BLaER1 (cell line): Measurements from ENCODE around the gene WDR64.

Source experiments
- H3K27ac ChIP-seq: shearing (Covaris generic); formaldehyde crosslinking; 2 replicates; pipeline ENCODE4 v1.8.1; 2022
- H3K27me3 ChIP-seq: shearing (Covaris generic); formaldehyde crosslinking; 2 replicates; pipeline ENCODE4 v1.8.1; 2022
- H3K36me3 ChIP-seq: shearing (Covaris generic); formaldehyde crosslinking; 2 replicates; pipeline ENCODE4 v1.8.1; 2022
- H3K4me1 ChIP-seq: shearing (Covaris generic); formaldehyde crosslinking; 2 replicates; pipeline ENCODE4 v1.8.1; 2022
- H3K4me2 ChIP-seq: shearing (Covaris generic); formaldehyde crosslinking; 2 replicates; pipeline ENCODE4 v1.8.1; 2022
- H3K4me3 ChIP-seq: shearing (Covaris generic); formaldehyde crosslinking; 2 replicates; pipeline ENCODE4 v1.8.1; 2022
- H3K9ac ChIP-seq: shearing (Covaris generic); formaldehyde crosslinking; 2 replicates; pipeline ENCODE4 v1.8.1; 2022
- H3K9me3 ChIP-seq: shearing (Covaris generic); formaldehyde crosslinking; 2 replicates; pipeline ENCODE4 v1.8.1; 2022
- H4K20me1 ChIP-seq: shearing (Covaris generic); formaldehyde crosslinking; 2 replicates; pipeline ENCODE4 v1.8.1; 2022
- Cebpa-rat ChIP-seq: shearing (Covaris generic); IDR thresholded peaks from 2 replicates; pipeline ENCODE4 v1.8.1; 2022

Gene WDR64

GRCh38 chr1:241808265-241808664 is 156.2 kb downstream of the WDR64 start:
- no peaks in the 10 kb centered on the region for H3K36me3 ChIP-seq
- H3K27ac ChIP-seq: no peak overlapping the region
- no peaks in the 10 kb centered on the region for H3K9me3 ChIP-seq
- no peak overlapping the region for H3K9ac ChIP-seq
- H3K4me1 ChIP-seq: no peaks in the 10 kb centered on the region
- no peak overlapping the region for H3K4me2 ChIP-seq
- H3K4me3 ChIP-seq: no peak overlapping the region
- no peaks in the 10 kb centered on the region for H3K27me3 ChIP-seq
- H4K20me1 ChIP-seq: no peaks in the 10 kb centered on the region
- no peak for TF ChIP-seq Cebpa-rat

DNA sequence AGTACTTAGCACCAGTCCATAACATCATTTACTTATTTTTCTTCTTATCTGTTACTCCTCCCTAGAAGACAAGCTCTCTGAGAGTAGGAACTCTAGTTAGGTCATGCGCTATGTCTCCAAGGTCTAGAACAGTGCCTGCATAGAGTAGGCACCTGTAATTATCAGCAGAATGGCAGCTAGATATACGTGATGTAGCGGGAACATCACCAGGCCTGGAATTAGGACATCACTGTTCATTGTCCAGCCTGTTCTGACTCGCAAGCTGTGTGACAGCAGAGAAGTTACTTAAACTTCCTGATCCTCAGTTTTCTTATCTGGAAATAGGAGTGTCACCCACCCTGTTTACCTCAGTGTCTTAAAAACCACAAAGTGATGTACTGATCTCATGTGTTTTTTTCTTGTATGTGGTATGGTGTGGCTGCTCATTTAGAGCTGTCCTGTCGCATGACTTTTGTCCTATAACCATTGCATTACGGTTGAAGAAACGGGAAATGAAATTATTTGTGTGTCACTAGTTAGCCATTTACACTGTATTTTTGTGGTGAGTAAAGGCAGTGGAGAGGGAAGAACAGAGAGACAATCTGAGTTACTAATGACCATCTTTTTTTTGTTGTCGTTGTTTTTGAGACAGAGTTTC is 158.8 kb downstream of the WDR64 start:
- Histone ChIP-seq H3K9ac (no peak overlapping the region), H3K4me2 (no peak overlapping the region), H3K4me1 (no peaks in the 10 kb centered on the region), H3K27me3 (no peaks in the 10 kb centered on the region), H3K36me3 (no peaks in the 10 kb centered on the region), H3K9me3 (no peaks in the 10 kb centered on the region), H3K27ac (no peak overlapping the region), H4K20me1 (no peaks in the 10 kb centered on the region), H3K4me3 (no peak overlapping the region)
- no peak for TF ChIP-seq Cebpa-rat

GRCh38 chr1:241813768-241814320 is 161.8 kb downstream of the WDR64 start:
- H3K36me3 ChIP-seq: no peaks in the 10 kb centered on the region
- H3K4me1 ChIP-seq: no peaks in the 10 kb centered on the region
- H4K20me1 ChIP-seq: no peaks in the 10 kb centered on the region
- no peaks in the 10 kb centered on the region for H3K9me3 ChIP-seq
- no peak overlapping the region for H3K4me3 ChIP-seq
- no peak overlapping the region for H3K4me2 ChIP-seq
- no peaks in the 10 kb centered on the region for H3K27me3 ChIP-seq
- no peak for TF ChIP-seq Cebpa-rat
- H3K9ac ChIP-seq: no peak overlapping the region
- no peak overlapping the region for H3K27ac ChIP-seq

DNA sequence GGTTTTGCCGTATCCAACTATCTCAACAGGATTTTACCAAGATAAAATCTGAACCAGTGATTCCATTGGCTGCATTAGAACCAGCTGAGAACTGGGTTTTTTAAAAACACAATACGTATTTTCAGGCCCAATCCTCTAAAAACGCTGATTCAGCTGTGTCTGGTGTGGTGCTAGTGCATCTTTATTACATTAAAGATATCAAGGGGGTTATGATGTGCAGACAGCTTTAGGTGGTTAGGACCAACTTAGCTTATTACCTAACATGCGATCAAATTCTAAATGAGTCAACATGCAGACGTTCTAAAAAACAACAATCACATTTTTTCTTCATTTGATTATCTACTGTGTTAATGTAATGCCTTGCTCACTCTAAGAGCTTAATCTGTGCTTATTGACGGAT is 163.9 kb downstream of the WDR64 start:
- H4K20me1 ChIP-seq: no peaks in the 10 kb centered on the region
- no peaks in the 10 kb centered on the region for H3K36me3 ChIP-seq
- no peak overlapping the region for H3K9ac ChIP-seq
- H3K4me3 ChIP-seq: no peak overlapping the region
- no peaks in the 10 kb centered on the region for H3K27me3 ChIP-seq
- no peak overlapping the region for H3K4me2 ChIP-seq
- no peaks in the 10 kb centered on the region for H3K9me3 ChIP-seq
- no peaks in the 10 kb centered on the region for H3K4me1 ChIP-seq
- TF ChIP-seq Cebpa-rat: no peak
- H3K27ac ChIP-seq: no peak overlapping the region

DNA sequence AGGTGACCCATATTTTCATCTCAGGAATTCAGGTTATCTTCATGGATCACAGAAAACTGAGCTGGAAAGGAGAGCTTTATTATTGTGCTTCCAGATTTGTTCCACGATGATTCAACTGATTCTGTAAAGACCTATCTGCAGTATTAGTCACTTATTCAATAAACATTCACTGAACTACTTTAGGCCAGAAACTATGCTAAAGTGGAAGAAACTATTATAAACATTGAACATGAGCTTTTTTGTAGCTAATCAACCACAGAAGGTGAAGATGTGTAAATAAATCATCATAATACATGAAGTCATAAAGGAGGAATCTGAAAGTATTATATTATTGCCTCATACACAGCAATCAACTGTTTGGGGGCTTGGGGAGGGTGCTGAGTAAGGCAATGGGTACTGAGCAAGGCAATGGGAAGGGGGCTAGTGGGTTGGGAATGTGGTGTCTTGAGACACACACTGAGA is 165.3 kb downstream of the WDR64 start:
- no peak overlapping the region for H3K27ac ChIP-seq
- H3K9me3 ChIP-seq: no peaks in the 10 kb centered on the region
- H3K36me3 ChIP-seq: no peaks in the 10 kb centered on the region
- H3K4me1 ChIP-seq: no peaks in the 10 kb centered on the region
- H3K27me3 ChIP-seq: no peaks in the 10 kb centered on the region
- no peak overlapping the region for H3K9ac ChIP-seq
- no peak overlapping the region for H3K4me2 ChIP-seq
- no peaks in the 10 kb centered on the region for H4K20me1 ChIP-seq
- no peak overlapping the region for H3K4me3 ChIP-seq
- no peak for TF ChIP-seq Cebpa-rat

GRCh38 chr1:241817956-241818612 is 166.0 kb downstream of the WDR64 start:
- no peaks in the 10 kb centered on the region for H3K4me1 ChIP-seq
- H3K4me3 ChIP-seq: no peak overlapping the region
- H3K4me2 ChIP-seq: no peak overlapping the region
- no peak for TF ChIP-seq Cebpa-rat
- no peaks in the 10 kb centered on the region for H3K9me3 ChIP-seq
- H3K27me3 ChIP-seq: no peaks in the 10 kb centered on the region
- no peak overlapping the region for H3K9ac ChIP-seq
- no peak overlapping the region for H3K27ac ChIP-seq
- H3K36me3 ChIP-seq: no peaks in the 10 kb centered on the region
- no peaks in the 10 kb centered on the region for H4K20me1 ChIP-seq

- Histone ChIP-seq H3K9me3 (no peaks in the 10 kb centered on the region), H3K27me3 (no peaks in the 10 kb centered on the region), H3K4me3 (no peak overlapping the region), H3K4me1 (no peaks in the 10 kb centered on the region), H3K4me2 (no peak overlapping the region), H3K27ac (no peak overlapping the region), H3K9ac (no peak overlapping the region), H3K36me3 (no peaks in the 10 kb centered on the region), H4K20me1 (no peaks in the 10 kb centered on the region)
- no peak for TF ChIP-seq Cebpa-rat
Observed at GRCh38 chr1:241819340-241819866, 167.3 kb downstream of the WDR64 start.

GRCh38 chr1:241821363-241821762 is 169.3 kb downstream of the WDR64 start:
- Histone ChIP-seq H3K4me2 (no peak overlapping the region), H3K4me1 (no peaks in the 10 kb centered on the region), H3K36me3 (no peaks in the 10 kb centered on the region), H3K4me3 (no peak overlapping the region), H3K27me3 (no peaks in the 10 kb centered on the region), H3K9me3 (no peaks in the 10 kb centered on the region), H4K20me1 (no peaks in the 10 kb centered on the region), H3K9ac (no peak overlapping the region), H3K27ac (no peak overlapping the region)
- TF ChIP-seq Cebpa-rat: no peak

- Histone ChIP-seq H3K36me3 (no peaks in the 10 kb centered on the region), H3K9me3 (no peaks in the 10 kb centered on the region), H3K4me1 (no peaks in the 10 kb centered on the region), H3K4me3 (no peak overlapping the region), H3K4me2 (no peak overlapping the region), H3K9ac (no peak overlapping the region), H3K27me3 (no peaks in the 10 kb centered on the region), H3K27ac (no peak overlapping the region), H4K20me1 (no peaks in the 10 kb centered on the region)
- TF ChIP-seq Cebpa-rat: no peak
Observed at GRCh38 chr1:241822846-241823245, 170.8 kb downstream of the WDR64 start.

DNA sequence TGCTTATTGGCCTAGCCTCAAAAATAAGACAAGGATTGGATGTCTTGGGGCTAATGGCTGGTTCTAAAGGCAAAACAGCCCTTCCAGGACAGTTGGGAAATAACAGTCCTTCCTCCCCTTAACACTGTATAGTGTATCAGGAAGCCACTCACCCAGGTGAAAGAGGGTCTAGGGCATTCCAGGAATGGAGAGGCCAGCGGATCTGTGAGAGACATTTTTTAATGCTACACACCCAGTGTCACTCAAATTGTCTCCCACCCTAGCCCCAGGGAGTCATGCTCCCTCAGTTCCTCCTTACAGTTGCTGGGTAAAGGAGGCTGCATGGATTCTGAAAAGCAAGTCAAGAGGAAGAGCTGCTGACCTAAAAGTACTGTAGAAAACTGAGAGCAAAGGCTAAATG is 171.8 kb downstream of the WDR64 start:
- Histone ChIP-seq H3K4me2 (no peak overlapping the region), H3K27ac (no peak overlapping the region), H3K27me3 (no peaks in the 10 kb centered on the region), H4K20me1 (no peaks in the 10 kb centered on the region), H3K9ac (no peak overlapping the region), H3K9me3 (no peaks in the 10 kb centered on the region), H3K4me1 (no peaks in the 10 kb centered on the region), H3K36me3 (no peaks in the 10 kb centered on the region), H3K4me3 (no peak overlapping the region)
- no peak for TF ChIP-seq Cebpa-rat
